GM21381 (cell line): Measurements from ENCODE around the gene NTPCR.

Experiments
- ATAC-seq: cut with Tn5 transposase; IDR thresholded peaks from one replicate; pipeline ENCODE4 v1.9.1; 2021; ENCODE audit warnings: mild to moderate bottlenecking, moderate library complexity; ENCODE audit not compliant: unreplicated experiment

The NTPCR gene

GRCh38 chr1:232956081-232956480, 5.7 kb downstream of the NTPCR start:
- ATAC-seq = no peak

DNA sequence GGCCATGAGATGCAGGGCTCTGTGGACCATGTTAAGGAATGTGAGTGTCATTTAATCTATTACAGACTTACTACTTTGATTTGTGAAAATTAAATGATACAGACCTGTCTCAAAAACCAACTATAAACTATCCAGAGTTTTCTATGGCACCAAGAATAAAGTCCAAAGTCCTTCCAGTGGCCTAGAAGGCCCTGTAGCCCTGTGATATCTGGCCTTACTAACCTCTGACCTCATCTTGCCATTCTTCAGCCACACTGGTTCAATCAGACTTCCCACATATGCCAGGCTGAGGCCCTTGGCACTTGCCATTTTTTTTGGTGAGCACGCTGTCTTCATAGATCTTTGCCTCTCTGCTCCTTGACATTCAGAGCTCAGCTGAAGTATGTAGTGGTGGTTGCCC, 7.7 kb downstream of the NTPCR start:
- ATAC-seq = no peak

DNA sequence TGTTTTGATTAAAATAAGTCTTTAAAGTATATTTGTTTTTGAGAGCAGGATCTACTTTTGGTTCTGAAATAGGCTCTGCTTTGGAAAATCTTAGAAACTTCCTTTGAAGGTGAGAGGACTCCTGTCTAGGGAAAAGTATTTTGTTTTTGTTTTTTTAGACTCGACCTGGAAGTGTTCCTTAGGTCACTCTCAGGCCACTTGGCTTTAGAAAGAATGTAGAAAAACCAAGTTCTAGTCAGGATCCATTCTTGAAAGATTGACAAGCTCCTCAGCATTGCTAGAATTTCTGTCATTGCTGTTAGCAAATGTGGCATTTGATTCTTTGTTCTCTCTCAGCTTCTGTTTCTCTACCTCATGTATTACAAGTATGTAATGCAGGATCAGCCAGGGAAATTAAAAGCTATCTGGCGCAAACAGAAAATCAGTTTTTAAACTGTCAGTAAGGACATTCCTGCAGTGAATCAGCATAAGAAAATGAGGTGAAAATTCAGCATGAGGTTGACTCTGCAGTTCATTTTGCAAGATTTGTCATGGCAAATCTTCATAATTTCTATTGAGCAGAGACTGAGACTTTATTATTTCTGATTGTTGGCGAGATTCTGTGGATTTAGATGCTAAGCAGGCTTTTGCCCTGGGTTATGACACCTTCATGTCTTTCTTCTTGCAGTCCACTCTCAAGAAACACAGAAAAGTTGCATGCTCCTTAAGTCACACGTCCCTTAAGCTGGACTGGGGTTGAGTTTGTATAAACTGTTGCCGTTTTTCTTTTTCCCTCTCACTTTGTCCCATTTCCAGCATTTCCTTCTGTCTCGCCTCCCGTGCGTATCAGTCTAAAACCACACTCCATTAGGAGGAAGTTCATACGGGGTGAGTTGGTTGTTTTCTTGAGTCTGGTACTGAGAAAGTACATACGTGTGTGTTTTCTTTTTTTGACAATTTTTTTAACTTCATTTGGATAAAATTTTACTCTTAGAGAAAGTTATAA, 12.6 kb downstream of the NTPCR start:
- ATAC-seq = no peak

- ATAC-seq = no peak
Measured at GRCh38 chr1:232964601-232965000, 14.2 kb downstream of the NTPCR start.

DNA sequence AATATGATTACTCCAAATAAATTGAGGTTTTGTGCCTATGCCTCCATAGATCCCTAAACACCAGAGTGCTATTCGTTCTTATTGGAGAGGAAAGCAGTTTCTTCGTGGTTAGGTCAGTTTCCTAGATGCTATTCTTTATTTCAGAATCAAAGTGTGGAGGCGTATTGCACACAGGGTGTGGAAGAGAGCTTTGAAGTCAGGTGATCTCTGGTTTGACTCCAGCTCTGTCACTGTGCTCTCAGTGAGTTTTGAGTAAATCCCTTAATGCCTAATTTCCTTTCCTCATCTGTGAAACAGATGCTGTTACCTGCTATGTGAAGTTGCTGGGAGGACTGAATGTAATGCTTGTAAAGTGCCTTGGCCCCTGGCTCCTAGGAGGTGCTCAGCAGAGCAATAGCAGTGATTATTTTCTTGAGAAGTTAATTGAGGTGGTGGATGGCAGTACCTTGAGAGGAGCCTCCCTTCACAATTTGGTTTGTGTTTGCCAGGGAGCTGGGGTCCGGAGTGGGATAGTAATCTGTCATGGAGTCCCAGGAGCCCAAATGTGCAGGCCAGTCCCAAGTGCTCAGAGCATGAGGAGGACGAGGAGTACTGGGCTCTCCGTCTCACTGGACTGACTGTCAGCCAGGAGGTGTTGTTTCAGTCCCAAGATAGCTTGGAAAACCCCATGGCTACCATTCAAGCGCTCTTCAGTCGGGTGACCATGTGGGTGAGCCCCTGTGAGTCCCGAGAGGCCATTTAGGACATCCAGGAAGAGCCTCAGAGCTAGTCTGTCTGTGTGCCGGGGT, 14.9 kb downstream of the NTPCR start:
- ATAC-seq = no peak

DNA sequence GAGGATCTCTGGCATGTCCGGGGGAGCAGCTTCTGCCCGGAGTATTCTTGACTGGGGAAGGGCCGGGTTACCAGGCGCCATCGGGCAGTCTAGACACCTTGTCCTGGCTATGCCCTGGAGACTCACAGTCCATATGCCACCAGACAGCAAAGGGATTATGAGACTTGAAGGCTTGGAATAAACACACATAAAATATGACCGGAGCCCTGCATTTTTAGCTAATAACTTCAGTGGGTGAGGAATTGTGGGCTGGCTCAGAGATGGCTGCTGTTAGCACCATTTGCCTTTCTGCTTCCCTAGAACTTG, 15.5 kb downstream of the NTPCR start:
- no peak for ATAC-seq

GRCh38 chr1:232966663-232967062, 16.3 kb downstream of the NTPCR start:
- ATAC-seq = no peak

DNA sequence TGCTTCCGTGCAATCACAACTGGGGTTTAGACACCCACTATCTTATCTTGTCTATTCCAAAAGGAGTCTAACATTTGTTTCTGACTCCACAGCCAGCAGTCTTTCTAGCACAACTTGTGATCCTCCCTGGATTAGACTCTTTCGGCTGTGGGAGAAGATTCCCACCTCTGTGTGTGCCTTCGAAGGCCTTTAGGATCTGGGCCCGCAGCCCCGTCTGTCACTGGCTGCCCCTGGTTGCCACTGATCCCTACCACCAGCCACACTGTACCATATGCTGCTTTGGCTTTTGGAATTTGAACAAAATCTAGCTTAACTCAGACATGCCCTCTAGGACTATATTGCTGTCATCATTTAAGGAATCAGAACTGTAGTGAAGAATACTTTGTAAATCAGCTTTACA, 18.0 kb downstream of the NTPCR start:
- no peak for ATAC-seq

DNA sequence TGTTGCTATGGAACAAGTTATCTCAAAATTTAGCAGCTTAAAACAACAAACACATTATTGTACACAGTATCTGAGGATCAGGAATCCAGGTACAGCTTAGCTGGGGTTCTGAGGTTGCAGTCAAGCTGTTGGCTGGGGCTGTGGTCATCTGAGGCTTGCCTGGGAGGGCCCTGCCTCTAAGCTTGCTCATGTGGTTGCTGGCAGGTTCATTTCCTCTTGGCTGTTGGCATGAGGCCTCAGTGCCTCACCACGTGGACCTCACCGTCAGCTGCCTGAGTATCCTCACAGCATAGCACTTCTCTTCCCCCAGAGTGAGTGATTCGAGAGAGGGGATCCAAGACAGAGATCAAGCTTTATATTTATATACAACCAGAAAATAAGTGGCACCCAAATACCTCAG, 18.6 kb downstream of the NTPCR start:
- ATAC-seq = no peak

GRCh38 chr1:232969799-232970198, 19.4 kb downstream of the NTPCR start:
- ATAC-seq = no peak

- no peak for ATAC-seq
Measured at GRCh38 chr1:232970508-232970907, 20.1 kb downstream of the NTPCR start.

- no peak for ATAC-seq
Measured at GRCh38 chr1:232973652-232974611, 23.5 kb downstream of the NTPCR start.

- ATAC-seq = no peak
Measured at GRCh38 chr1:232974971-232975370, 24.6 kb downstream of the NTPCR start.

- ATAC-seq = no peak
Measured at GRCh38 chr1:232978091-232978634, 27.8 kb downstream of the NTPCR start.

DNA sequence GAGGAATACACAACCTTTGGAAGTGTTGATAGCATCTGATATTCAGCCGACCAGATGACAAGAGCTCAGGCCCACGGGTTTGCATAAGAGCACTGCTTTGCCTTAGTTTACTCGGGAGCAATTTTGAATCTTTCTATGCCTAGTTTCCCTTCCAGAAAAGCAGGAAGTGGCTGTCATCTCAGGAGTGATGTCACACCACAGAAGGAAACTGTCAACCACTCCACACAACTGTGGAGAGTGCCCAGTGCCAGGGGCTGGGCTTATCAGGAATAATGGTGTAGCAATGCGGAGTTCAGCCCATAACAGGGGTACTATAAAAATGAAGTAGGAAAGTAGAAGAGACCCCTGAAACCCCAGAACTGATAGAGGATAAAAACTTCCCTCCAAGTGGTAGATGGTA, 28.4 kb downstream of the NTPCR start:
- ATAC-seq = no peak

- no peak for ATAC-seq
Measured at GRCh38 chr1:232979558-232979957, 29.1 kb downstream of the NTPCR start.

- ATAC-seq = no peak
Measured at GRCh38 chr1:232980355-232980978, 30.1 kb downstream of the NTPCR start.

DNA sequence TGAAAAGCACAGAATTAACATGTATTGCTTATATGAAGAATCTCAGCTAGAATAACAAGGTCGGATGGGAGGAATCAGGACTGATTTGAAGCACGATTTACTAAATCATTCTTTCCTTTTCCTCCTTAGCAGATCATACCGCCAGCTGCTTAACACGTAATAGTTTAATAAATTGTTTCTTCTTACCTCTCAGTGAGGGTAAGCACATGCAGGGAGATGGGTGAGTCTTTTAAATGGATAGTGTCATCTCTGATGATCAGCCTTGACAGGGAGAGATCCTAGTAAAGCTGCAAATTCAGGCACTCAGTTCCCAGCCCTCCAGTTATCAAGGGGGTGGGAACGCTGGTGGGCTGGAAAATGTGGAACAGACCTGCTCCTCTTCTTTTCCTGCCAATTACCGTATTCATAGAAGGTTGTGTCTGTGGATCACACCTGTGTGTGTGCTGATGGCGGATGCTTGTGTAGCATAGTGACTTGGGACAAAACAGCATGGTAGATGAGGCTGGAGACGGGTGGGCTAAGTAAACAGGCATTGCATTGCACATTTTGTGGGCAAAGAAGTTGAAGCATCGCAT, 30.7 kb downstream of the NTPCR start:
- ATAC-seq = no peak

GRCh38 chr1:232982238-232982944, 32.0 kb downstream of the NTPCR start:
- ATAC-seq = no peak
